ENCODE data around the gene CDKAL1.

CDKAL1 gene

DNA sequence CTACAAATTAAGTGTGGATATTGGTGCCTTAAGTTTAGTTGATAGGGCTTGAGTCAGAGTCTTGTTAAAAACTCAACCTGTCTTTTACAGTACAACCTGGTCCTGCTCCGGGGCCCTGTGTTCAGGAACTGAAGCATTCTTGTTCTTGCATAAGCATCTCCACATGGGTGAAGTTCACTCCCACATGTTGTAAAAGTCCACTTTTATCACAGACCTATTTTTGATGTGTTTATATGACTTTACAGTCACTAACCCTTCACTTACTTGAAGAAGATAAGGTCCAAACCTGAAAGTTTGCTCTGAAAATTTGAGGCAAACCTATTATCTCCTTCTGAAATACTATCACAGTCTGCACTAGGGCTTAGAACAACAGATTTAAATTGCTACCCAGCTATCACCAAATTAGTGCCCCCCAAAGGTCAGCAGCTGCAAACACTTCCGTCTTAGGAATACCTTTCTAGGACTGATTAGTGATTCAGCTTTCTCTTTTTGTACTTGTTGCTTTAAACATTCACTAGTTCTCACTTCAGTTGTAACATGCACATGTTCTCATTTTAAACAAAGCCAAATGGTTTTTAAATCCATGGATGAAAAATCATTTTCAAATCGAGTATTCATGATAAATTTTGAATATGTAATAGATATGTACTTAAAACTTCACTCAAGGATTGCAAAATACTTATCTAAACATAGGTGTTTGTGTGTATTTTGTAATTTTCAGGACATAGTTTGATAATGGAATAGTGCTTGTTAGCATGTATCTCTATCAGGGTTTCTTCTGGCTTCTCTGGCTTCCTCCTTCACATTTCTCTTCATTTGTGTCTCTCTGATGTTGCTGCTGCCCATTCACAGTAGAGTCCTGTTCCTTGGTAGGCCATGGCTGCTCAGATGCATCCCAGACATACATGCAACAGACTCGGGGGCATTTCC is 589.5 kb downstream of the CDKAL1 start:
- no peak for DNase-seq

DNA sequence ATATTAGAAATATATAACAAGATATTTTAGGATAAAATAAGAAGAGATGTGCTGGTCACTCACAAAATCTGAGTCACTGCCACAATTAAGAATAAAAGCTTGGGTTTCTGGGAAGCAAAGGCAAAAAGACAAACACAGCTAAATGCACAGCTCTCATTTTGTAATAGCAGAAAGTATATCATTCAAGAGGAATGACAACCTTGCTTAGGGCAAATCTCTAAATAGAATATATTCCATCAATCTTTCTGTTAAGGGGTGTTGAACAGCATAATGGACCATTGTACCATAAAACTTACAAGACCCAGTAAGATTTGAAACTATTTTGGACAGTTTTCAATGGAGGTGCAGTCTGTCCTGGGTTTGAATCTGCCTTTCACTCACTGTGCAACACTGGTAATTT is 594.3 kb downstream of the CDKAL1 start:
- DNase-seq: no peak

DNA sequence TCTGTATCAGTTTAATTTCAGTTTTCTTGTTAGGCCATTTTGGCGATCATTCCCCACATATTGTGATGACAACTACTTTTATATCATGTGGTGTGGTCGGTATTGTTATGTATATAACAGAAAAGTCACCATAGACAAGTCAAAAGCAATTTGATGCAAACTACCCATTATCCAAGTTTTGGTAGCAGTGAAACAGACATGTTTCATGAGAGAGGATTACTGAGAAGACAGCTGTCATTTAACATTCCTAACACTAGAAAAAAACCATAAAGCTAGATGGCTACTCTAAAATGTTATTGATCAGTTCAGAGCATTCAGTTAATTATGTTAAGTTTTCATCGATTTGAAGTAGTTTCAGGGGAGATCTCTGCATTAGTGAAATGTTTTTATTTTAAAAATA is 597.1 kb downstream of the CDKAL1 start:
- DNase-seq: no peak

DNA sequence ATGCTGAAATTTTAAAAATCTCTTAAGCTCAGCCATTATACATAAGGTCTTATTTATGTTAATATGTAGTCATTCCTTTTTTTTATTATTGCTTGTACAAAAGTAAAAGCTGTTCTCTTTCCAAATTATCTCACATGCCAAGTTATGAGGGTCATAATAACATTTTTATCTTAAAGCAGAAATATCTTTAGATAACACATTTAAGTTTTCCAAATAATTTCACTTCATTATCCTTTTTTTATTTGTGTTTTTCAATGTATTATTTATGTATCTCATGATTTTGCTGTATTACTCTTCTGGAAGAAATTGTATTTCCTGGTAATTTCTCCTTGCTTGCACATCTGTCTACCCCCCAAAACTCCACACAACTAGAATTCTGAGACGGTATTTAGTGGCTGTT is 598.2 kb downstream of the CDKAL1 start:
- DNase-seq: no peak

DNA sequence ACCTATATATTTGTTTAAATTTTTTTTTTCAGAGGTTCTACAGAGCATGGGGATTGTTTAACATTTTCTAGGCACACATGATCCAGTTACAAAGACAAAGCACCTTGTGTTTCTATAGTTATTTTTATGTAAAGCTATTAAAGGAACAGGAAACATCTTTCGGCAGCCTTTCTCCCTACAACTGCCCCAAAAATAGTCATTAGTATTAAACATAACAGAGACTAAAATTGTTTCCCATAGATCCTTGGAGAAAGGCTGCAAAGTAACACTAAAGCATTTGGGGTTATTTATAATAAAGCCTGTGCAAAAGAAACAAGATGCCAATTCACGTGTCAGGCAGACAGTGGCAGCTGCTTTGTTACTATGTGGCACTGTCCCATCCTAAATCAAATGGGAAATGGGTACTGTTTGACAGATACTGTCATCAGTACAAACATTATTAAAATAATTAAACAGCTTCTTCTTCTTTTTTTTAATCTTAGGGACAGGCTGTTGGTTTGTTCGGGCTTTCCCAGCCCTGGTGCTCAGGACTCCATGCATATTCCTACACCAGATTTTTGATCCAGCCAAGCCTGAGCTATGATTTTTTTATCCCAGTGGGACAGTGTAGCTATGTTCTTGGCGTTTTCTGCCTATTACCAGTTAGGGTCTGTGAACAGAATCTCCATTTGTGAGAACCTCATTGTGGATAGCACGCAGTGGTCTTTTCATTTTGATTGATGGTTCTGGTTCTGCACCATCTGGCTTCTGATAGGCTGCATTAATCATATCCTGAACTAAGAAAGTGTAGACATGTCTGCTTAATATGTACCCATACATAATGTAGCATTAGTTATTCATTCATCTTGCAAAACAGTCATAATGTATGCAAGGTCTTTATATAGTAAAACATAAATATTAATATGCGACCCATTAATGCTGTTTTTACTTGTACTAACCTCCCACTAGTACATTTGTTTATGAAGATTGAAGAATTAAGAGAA is 598.9 kb downstream of the CDKAL1 start:
- DNase-seq: no peak

DNA sequence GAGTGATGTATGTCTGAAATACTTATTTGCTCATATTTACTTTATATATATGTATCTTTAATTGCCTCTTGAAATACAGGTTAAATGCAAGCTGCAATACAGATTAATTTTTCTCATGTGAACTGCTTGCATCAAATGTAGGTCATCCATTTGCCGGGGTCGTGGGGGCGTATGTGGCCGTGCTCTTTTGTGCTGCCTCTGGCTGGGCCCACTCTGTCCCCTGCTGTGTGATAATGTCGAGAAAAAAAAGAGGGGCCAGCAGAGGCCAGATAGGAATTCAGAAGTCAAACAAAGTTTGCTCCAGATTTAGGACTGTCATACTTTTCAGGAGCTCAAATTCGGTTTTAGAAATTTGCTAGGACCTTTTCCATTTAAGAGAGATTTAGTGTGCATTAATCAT is 599.6 kb downstream of the CDKAL1 start:
- DNase-seq: no peak

DNA sequence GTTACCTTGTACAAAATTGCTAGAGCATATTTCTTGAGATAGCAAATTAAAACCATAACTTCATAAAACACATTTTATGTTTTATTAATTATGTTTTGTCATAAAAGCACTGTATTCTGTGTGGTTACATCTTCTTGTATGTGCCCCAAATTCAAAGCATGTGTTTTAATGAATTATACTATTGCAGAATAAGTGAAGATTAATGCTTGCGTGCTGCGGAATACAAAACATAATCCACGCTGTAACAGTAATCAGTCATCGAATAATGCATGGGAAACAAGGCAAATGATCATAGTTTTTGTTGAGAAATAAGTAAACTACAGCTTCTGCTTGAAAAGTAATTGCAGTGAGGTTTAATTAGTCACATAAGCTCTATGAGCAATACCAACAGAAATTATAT is 600.1 kb downstream of the CDKAL1 start:
- DNase-seq: no peak

DNA sequence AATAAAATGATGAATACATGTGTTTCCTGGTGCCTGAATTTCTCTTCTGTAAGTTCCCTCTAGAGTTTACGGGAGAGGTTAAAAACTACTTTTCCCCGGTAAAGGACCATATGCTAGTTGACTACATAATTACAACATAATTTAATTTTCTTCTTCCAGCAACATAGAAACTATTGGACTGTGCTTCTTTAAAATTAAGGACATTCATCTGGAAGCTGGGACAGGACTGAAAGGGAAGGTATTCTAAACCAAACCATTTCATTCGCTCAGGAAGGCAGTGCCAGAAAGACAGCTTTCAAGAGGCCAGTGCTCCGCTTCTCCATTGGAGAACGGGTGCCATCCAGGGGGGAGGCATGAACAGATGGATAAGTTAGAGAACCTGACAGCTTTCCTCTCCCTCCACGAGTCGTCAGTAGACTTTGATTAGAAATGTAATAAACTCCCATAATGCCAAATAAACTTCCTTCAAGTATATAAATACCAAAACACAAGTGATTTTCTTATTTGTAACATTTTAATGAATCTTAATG is 601.3 kb downstream of the CDKAL1 start:
- DNase-seq: no peak

DNA sequence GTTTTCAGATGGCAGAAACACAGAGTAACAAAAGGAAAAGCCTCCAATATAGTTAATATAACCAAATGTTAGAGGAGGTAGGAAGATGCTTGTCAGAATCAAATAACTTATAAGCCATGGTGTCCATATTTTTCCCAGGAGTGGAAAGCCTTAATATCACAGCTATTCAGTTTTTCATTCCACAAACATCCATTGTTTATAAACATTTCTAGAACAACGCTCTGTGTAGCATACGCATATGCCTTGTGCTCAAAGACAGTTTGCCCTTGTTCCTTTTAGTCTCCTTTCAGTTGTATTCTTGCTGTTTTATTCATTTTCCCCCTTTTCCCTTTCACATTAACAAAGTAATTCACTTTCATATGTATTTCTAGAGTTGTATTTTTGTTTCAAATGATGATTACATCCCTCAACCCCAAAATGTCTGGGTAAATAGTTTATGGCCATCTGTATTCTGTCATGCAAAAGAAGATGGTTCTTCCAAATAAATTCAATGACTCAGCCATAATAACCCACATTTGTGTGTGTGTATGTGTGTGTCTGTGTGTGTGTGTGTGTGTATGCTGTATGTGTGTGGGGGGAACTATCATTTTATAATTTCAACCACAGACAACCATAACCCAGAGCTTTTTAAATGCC is 603.6 kb downstream of the CDKAL1 start:
- DNase-seq: no peak

DNA sequence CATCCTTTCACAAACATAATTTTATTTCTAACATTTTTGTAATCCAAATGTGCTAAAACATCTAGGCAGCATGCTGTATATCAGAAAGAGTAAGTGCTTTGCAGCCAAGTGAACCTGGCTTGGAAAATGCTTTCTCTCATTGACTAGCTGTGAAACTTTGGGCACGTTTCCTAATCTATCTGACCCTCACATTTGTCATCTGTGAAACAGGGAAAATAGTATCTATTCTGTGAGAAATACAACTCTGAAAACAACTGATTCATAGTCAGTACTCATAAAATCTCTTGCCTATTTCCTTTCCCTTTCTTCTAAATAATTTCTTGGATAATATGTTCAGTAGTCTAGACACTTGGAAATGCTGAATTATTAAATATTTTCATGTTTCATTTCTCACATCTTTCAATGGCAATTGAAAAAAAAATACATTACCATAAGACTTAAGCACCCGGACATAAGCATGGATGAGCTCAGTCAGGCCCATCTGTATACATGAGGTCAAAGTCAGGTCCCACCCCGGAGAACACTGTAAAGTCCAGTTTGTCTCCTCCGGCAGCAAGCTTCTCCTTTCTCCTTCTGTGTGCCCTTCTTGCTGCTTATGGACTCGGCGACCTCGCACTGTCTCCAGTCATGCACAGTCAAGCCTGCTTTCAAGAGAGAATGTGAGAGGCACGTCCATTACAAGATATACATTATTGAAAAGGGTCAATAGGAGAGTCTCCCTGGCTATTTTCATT is 604.2 kb downstream of the CDKAL1 start:
- no peak for DNase-seq

DNA sequence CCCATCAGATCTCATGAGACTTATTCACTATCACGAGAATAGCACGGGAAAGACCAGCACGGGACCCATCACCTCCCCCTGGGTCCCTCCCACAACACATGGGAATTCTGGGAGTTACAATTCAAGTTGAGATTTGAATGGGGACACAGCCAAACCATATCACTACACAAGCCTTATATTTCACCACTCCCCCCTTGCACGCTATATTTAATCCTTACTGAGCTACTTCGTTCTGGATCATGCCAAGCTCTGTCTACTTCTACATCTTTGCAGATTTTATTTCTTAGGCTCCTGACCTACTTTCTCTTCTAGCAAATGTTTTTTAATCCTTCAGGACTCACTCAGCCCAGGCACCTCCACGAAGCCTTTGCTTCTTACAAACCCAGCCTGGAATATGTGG is 606.7 kb downstream of the CDKAL1 start:
- DNase-seq: no peak

DNA sequence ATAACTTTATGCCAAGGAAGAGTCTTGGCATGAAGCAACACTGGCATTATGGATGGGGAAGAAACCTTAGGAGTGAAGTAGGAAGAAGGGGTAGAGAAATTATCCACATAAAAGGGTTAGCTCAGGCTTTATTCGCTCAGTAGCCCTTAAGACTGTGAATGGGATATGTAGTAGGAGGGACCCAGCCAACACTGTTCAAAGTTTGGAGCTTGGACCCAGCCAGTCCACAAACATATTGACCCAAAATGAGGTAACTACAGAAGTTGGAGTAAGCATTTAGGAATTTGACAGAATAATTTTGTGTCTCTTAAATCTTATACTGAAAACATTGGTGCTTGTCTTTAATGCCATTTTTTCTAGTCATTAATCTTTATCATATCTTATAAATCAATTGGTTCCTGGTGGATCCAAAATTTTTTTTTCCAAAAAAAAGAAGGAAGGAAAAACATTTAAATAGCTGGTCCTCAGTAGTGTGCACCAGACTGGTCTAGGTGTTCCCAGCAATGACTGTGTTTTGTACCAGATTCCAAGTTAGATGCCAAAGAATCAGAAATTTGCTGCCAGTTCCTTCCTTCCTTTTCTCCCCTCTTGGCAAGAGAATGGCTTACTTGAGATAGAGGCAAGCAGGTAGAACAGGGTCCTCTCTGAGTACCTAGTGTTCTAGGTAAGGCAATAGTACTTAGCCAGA is 607.5 kb downstream of the CDKAL1 start:
- DNase-seq: no peak

DNA sequence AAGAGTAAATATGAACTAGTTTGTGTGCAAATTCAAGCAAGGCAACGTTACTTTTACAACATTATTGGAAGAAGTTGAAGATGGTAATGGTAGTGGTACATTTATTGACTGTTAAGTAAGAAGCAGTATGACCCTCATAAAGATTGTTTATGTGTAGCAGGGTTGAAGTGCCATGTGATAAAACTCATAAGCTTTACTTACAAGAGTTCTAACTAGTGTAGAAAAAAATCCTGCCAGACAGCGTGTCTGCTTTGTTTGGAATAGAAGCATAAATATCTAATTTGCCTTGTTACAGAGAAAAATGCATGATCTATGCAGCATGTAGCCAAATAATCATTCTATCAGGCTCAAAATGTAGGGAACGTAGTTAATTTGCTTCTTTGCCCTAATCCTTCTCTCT is 608.5 kb downstream of the CDKAL1 start:
- DNase-seq: no peak

DNA sequence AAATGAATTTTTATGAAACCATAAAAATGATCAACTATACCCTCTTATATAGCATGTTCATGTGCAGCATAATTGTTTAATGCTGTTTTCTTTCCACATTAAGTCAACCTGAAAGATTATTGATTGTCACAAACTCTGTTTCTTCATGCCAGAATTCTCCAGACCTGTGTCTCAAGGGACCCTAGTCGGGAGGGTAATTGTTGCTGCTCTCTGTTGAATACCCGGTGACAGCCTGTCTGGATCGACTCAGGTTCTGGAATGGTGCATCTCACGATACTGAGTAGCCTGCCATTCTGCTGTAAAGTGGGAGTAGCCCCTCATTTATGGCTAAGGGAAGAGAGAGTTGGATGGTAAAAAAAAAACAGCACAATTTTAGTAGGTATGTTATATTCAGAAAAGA is 609.4 kb downstream of the CDKAL1 start:
- no peak for DNase-seq

DNA sequence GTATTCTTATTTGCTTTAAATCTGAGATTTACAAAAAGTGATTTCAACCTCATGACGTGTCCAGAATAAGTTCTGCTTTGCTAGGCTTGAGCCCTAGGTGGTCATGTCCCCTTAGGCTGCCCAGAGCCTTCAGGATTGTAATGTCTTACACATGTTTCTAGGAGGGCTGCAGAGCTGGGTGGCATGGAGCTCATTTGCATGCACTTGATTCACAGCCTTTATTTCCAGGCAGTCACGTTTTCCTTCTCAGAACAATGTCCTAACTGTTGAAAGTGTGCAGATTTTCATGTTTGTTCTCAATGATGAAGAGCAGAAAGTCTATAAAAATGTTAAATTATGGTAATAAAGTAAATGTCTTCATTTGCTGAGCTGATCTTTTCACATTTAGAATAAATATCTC is 610.7 kb downstream of the CDKAL1 start:
- DNase-seq: no peak

DNA sequence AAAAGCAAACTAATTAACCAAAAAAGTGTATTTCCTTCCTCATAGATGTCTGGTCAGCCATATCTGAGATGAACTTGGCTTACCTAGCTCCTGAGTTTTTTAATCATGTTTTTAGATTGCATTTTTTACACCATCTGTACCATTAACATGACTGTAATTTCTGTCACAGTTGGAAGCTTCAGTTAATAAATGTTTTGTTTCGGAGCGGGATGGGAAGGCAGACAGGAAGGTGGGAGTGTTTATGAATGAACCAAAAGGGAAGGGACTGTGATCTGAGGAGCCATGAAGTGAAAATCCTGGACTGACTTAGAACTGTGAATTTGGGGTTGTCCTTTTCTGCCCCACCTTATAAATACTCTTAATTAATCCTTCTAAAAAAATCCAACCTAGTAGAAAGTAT is 613.7 kb downstream of the CDKAL1 start:
- no peak for DNase-seq

DNA sequence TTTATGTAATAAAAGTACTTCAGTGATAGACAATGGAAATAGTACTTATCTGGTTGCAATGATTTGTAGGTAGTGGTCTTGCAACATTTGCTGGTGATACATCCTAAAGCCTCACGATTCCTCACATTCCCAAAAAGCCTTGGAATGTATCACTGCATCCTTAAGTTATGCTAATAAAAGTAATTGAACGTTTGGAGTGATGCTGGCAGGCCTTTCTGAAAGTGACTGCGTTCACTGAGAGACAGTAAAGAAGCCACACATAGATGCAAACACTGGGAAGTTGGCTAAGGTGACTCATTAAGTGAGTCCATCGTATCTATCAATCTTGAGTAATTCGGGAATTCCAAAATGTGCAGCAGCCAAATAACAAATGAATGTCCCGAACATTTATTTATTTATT is 615.2 kb downstream of the CDKAL1 start:
- DNase-seq: no peak

DNA sequence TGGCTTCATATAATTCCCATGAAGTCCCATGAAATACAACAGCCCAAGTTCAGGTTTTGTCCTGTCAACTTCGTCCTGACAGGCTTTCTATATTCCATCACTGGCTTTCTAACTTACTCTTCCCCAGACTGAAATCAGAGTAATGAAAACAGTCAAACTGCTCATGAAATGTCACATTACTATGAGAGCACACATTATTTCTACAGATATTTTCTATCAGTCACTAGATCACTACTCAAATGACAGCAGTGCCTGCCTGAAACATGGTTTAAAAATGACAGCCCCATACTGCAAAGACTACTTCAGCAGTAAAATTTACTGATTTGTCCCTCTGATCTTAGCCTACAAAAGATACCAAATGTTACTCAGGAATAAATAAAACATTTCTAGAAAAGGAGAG is 616.4 kb downstream of the CDKAL1 start:
- DNase-seq: no peak

DNA sequence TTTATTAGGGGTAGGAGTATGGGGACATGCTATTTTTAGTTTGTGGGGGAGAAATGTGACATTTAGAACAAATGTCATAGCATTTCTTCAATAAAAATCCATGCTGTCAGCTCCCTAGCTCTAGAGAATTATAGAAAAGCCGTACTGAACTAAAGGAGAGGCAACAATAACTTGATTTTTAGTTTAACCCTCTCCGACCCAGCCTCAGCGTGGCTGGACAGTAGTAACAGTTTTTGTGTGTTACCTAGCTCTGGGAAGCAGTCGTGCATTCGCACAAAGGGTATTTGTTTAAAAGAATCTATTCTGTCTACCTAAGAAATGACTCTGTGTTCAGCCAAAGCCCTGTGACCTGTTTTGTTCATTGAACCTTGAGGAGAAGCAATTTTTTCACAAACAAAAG is 616.9 kb downstream of the CDKAL1 start:
- DNase-seq: no peak

DNA sequence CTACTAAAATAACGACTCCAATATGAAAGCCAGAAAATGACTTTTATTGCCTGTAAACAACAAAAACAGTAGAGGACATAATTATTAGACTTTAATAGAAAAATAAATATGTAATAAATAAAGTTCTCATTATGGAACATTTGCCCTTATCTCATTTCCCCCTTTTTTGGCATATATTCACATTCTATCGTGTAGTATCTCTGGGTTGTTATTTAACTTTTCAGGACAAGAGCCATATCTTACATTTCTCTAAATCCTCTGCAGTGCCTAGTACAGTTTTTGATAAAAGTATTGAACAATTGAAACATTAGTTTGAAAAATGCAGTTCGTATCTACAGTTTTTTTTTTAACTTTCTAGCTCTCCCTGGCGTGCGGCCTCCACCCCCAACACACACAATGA is 617.3 kb downstream of the CDKAL1 start:
- no peak for DNase-seq

DNA sequence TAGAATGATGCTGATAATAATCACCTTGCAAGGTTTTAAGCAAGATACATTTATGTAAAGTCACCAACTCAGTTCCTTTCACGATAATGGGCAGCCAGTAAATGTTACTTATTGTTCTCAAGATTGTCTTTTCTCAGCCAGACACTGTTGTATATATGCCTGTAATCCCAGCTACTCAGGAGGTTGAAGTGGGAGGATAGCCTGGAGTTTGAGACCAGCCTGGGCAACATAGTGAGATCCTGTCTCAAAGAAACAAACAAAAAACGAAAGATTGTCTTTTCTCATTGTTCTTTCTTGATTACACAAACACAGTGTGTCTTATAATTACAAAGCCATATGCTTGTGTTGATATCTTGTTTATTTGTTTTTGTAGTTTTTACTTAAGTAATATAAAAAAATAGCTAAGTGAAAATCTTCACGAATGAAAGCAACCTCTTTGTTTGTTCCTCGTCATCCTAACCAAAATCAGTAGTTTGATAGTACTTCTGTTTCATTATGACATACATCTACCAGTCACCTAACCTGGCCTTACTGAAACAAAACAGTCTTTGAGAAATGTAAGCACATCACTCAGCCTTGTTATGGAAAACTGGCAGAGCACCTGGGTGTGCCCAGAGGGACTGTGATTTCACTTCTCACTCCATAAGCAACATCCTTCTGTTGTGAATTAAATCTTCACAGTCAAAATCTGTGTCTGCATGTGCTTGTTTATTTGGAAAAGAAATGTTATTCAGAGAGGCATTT is 623.1 kb downstream of the CDKAL1 start:
- DNase-seq: no peak

Data from stimulated activated CD4-positive, alpha-beta T cell treated with anti-CD3 and anti-CD28 coated beads, Interleukin-15, amount 100 ng/mL, for 24 hours (primary cell).